EH (cell line): ENCODE measurements around the gene GNG13.

Experiments
- DNase-seq: peaks from one replicate; pipeline ENCODE4 v3.0.0-alpha.2; 2015; ENCODE audit warnings: low read depth

The GNG13 gene

DNA sequence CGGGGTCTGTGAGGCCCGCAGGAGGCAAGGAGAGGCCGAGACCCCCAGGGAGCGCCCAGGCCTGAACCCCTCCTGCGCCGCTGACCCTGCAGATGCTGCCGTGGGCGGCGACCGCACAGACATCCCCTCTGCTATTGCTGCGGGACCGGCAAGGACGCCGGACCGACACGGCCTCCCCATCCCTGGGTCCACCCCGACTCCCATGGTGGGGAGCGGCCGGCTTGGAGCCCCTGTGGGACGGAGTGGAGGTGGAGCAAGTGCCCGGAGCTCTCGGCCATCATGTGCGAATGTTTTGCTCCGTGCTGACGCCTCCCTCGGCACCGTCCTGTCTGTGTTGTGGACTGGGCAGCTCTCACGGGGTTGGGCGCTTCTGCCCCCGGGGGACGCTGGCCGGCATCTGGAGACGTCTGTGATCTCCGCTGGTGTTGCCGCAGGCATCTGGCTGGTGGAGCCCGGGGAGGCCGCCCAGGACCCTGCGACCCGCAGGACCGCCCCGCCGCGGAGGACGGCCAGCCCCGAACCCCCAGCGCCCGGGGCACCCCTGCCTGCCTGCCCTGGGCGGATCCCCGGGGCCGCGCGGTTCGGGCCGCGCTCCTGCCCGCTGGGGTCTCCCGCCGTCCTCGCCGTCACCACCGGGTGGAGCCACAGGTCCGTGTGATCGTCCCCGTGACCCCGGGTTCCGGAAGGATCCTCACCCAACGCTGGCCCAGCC, 12.8 kb upstream of the GNG13 start:
- peak; percentile 55 for DNase-seq

GRCh38 chr16:808085-808386, 7.5 kb upstream of the GNG13 start:
- DNase-seq = no peak

GRCh38 chr16:807347-808084, 7.0 kb upstream of the GNG13 start:
- peak; percentile 94 for DNase-seq

GRCh38 chr16:805474-805873, 4.9 kb upstream of the GNG13 start:
- DNase-seq = no peak

DNA sequence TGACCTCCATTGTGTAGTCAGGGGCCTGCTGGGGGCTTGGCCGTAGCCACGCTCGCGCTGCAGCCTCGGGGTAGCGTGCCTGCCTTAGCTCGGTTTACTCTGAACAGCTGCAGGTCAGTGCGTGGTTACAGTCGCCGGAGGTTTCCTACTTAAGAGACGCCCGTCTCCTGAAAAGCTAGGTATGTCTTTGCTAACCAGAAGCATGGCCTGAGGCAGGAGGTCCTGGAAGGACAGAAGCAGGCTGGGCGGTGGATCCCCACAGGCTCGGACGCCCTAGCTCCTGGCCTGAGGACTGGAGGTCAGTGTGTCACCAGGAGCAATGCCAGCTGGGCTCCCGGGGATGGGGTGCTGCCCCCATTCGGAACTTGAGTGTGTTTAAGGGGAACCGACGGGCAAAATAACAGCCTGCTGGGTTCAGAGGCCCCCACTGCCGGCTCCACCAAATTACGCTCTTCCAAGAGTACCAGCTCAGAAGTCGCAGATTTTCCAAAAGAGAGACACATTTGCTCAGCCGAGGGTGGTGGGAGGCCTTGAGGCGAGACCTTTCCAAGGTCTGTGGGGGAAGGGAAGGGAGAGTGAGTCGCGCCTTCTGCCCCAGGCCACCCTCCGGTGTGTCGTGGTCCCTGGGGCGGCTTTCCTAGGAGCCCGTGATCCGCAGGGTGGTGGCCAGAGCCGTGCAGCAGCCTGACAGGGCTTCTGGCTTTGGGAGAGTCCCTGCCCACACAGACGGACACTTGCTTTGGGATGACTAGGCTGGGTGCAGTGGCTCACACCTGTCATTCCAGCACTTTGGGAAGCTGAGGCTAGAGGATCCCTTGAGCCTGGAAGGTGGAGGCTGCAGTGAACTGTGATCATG, 3.9 kb upstream of the GNG13 start:
- DNase-seq = no peak

DNA sequence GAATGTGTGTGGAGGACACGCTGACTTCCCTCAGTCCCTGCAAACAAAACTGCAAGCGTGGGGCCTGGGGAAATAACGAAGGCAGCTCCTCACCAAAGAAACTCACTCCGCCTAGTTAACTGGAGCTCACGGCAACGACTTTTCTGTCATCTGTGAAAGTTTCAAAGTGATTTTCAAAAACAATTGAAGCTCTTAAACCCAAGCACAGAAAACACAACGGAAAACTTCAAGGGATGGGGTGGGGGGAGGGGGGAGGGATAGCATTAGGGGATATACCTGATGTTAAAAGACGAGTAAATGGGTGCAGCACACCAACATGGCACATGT, 3.2 kb upstream of the GNG13 start:
- DNase-seq = no peak

DNA sequence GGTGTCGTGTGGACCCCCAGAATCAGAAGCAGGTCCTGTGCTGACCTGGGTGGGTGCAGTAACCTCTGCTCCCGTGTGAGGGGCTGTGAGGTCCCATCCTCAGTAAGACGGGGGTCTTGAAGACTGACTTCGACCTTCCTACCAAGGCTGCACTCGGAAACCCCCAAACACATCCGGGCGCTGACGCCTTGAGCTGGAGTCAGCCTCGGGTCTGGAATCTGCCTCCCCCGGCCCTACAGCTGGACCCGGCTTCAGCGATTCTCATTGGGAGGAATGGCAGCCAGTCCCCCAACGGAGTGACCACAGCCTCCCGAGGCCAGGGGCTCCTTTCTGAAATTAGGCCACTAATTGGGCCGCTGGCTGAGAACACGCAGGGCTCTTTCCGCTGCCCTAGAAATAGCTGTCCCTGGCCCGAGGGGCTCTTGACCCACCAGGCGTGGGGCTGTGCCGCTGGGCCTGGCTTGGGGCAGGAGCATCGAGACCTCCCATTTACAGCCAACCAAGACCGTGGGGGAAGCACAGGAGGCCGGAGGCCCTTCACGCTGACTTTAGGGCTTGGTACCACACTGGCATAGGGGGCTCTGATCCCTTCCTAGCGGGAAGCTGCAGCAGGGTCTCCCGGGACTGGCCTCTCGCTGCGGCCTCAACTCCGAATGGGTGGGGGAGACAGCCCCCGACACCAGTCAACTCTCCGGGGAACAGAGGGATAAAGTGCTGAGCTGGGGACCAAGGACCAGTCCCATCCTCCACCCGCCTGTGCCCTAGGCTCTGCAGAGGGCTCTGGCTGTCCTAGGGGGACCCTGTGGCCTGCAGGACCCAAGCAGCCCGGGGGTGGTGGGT, 2.6 kb upstream of the GNG13 start:
- DNase-seq = no peak

GRCh38 chr16:802461-802860, 1.9 kb upstream of the GNG13 start:
- DNase-seq = no peak

DNA sequence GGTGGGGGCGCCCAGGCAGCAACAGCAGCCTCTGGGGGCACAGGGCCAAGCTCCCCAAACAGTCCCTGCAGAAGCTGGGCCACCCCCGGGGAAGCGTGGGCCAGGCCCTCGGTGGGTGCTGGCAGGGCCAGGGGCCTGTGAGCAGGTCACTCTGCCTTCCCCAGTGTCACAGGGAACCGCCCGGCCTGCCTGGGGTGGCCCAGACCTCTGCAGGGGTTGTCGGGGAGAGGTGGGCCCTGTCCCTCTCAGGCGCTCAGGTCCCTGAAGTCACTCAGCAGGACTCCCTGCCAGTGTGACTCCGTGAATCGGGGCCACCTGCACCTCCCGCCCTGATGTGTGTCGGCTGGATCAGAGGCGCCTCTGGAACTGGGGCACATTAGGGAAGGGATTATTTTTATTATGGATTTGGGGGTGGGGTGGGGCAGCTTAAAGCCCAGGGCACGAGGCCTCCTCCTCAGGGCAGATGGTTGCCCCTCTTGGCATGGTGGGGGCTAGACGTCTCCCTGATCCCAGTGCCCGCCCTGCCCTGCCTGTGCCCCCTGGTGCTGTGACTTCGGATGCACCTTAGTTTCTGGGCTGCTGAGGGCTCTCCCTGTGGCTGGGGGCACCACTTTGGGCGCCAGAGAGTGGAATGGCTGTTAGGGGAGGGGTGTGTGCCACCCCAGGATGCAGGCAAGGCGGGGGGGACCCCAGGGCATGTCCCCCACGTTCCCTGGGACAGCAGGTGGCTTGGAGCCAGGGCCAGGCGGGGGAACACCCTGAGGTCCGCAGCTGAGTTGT, 1.2 kb upstream of the GNG13 start:
- no peak for DNase-seq

DNA sequence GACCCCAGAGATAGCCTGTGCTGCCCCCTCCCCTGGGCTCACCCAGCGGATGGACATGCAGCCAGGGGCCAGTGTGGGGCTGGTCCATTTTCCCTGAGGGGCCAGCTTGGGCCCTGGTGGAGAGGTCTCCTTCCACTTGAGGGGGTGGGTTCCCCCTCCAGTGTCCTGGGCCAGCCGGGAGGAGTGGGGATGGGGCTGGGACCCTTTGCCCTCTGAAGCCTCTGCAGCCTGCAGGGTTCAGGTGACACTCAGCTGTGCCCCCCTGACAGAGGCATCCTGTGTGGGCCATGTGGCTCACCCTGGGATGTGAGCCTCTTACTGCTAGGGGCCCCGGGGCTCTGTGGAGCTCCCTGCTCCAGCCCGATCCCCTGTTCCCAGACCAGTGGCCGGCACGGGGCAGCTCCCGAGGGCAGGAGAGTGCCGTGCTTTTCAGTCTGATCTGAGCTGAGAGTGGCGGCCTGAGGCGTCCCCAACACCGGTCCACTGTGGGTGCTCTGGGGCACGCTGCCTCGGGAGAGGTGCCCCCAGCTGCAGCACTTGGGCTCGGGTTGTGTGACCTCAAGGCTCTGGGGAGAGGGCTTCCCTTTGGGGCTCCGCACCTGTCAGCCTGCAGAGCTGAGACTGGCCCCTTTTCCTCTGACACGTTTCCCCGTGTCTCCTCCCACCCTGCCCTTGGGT, 439 bp upstream of the GNG13 start:
- DNase-seq = no peak

- no peak for DNase-seq
These were observed 1.2 kb downstream of the GNG13 start for GRCh38 chr16:799111-799947.

DNA sequence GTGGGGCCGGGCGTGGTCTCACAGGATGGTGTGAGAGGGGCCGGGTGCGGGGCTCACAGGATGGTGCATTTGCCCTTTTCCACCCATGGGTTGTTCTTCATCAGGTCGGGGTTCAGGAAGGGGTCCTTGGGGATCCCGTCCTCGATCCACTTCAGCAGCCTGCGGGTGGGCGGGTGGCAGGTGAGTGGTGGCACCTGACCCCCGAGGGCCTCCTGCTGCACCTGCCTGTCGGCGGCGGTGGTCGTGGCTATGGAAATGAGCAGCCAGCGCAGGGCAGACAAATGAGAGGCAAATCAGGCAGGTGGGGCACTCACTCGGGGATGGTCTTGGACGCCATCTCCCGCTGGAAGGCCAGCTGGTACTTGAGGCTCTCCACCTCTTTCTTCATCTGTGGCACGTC, 1.9 kb downstream of the GNG13 start:
- DNase-seq = no peak

- no peak for DNase-seq
These were observed 2.8 kb downstream of the GNG13 start for GRCh38 chr16:797686-798085.

- no peak for DNase-seq
These were observed 3.5 kb downstream of the GNG13 start for GRCh38 chr16:797120-797420.

- no peak for DNase-seq
These were observed 4.0 kb downstream of the GNG13 start for GRCh38 chr16:796296-797119.

GRCh38 chr16:795580-796229, 4.8 kb downstream of the GNG13 start:
- no peak for DNase-seq

GRCh38 chr16:794853-795466, 5.6 kb downstream of the GNG13 start:
- DNase-seq = no peak

DNA sequence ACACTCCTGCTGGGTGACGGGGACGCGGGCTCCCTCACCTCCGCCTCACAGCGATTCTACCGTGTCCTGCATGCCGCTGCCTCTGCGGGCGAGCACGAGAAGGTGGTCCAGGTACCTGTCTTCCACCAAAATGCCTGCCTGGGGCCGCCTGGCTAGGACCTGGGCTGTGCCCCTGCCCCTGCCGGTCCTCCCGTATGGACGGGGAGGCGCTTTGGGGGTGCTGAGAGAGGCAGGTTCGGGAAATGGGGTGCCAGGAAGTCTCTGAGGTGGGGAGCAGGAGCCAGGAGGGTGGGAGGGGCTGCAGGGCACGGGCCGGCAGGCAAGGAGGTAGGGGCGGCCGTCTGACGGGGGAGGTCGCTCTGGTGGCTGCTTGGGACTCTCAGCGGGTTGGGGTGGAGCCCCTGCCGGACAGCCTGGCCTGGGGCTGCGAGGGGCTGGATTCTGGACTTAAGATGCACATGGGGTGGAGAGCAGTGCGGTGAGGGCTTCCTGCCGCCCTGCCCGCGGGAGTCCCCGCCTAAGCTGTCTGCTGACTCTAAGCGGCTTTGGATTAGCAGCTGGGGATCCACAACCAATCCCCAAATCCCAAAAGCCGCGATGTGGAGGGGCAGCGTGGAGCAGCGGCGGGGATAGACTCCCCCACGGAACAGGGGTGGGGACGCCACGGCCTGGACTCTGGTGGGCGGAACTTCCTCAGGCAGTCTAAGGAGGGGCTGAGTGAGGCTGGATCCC, 6.3 kb downstream of the GNG13 start:
- DNase-seq = no peak
